ENCODE measurements around the gene CYP46A1.

DNA sequence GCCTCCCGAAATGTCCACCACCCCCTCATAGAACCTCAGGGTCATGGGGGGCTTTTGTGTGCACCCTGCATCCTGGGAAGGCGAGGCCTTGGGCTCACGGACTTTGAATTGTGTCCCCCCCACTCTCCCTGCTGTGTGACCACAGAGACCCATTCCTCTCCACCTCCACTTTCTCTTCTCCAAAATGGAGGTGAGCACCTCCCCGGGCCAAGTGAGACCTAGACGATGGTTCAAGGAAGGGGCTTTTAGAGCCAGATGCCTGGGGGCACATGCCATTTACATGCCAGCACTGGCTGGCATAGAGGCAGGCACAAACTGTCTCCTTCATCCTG lies 33.5 kb downstream of the CYP46A1 start:
- TF ChIP-seq, protein P1, sequence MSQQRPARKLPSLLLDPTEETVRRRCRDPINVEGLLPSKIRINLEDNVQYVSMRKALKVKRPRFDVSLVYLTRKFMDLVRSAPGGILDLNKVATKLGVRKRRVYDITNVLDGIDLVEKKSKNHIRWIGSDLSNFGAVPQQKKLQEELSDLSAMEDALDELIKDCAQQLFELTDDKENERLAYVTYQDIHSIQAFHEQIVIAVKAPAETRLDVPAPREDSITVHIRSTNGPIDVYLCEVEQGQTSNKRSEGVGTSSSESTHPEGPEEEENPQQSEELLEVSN (IDR thresholded peaks at IDR 0.05; ENCODE audit: borderline replicate concordance, low read depth) = no peak
- TF ChIP-seq, protein P2, sequence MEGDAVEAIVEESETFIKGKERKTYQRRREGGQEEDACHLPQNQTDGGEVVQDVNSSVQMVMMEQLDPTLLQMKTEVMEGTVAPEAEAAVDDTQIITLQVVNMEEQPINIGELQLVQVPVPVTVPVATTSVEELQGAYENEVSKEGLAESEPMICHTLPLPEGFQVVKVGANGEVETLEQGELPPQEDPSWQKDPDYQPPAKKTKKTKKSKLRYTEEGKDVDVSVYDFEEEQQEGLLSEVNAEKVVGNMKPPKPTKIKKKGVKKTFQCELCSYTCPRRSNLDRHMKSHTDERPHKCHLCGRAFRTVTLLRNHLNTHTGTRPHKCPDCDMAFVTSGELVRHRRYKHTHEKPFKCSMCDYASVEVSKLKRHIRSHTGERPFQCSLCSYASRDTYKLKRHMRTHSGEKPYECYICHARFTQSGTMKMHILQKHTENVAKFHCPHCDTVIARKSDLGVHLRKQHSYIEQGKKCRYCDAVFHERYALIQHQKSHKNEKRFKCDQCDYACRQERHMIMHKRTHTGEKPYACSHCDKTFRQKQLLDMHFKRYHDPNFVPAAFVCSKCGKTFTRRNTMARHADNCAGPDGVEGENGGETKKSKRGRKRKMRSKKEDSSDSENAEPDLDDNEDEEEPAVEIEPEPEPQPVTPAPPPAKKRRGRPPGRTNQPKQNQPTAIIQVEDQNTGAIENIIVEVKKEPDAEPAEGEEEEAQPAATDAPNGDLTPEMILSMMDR (IDR thresholded peaks at IDR 0.05) = no peak
- TF ChIP-seq CHD2 (IDR thresholded peaks at IDR 0.05; ENCODE audit: low read length, partially characterized antibody) (no peak), NPAS2 (CRISPR knock-in tag; IDR thresholded peaks at IDR 0.05; ENCODE audit: borderline replicate concordance) (no peak), POLR2A (IDR thresholded peaks at IDR 0.05; ENCODE audit: low read length) (no peak), MYC (IDR thresholded peaks at IDR 0.05; ENCODE audit: borderline replicate concordance, low read length) (no peak), EHMT2 (IDR thresholded peaks at IDR 0.05; ENCODE audit: low read depth) (no peak), FOSL2 (IDR thresholded peaks at IDR 0.05) (no peak), FOSL2 (CRISPR knock-in tag; IDR thresholded peaks at IDR 0.05) (no peak), ESRRA (IDR thresholded peaks at IDR 0.05; ENCODE audit: borderline replicate concordance, low read length) (no peak), EP300 (IDR thresholded peaks at IDR 0.05) (no peak), BHLHE40 (IDR thresholded peaks at IDR 0.05; ENCODE audit: low read depth, low read length) (no peak)
- TF ChIP-seq, protein P3, sequence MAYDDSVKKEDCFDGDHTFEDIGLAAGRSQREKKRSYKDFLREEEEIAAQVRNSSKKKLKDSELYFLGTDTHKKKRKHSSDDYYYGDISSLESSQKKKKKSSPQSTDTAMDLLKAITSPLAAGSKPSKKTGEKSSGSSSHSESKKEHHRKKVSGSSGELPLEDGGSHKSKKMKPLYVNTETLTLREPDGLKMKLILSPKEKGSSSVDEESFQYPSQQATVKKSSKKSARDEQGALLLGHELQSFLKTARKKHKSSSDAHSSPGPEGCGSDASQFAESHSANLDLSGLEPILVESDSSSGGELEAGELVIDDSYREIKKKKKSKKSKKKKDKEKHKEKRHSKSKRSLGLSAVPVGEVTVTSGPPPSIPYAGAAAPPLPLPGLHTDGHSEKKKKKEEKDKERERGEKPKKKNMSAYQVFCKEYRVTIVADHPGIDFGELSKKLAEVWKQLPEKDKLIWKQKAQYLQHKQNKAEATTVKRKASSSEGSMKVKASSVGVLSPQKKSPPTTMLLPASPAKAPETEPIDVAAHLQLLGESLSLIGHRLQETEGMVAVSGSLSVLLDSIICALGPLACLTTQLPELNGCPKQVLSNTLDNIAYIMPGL (CRISPR knock-in tag; IDR thresholded peaks at IDR 0.05; ENCODE audit: borderline replicate concordance) = no peak
- TF ChIP-seq, protein P4, sequence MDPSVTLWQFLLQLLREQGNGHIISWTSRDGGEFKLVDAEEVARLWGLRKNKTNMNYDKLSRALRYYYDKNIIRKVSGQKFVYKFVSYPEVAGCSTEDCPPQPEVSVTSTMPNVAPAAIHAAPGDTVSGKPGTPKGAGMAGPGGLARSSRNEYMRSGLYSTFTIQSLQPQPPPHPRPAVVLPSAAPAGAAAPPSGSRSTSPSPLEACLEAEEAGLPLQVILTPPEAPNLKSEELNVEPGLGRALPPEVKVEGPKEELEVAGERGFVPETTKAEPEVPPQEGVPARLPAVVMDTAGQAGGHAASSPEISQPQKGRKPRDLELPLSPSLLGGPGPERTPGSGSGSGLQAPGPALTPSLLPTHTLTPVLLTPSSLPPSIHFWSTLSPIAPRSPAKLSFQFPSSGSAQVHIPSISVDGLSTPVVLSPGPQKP (IDR thresholded peaks at IDR 0.05; ENCODE audit: low read depth, low read length) = no peak
